GM18498 (cell line): Measurements from ENCODE around the gene AEBP1.

Experiments
- ATAC-seq: cut with Tn5 transposase; IDR thresholded peaks from one replicate; pipeline ENCODE4 v1.9.1; 2021; ENCODE audit warnings: mild to moderate bottlenecking, moderate library complexity; ENCODE audit not compliant: unreplicated experiment

AEBP1 gene

DNA sequence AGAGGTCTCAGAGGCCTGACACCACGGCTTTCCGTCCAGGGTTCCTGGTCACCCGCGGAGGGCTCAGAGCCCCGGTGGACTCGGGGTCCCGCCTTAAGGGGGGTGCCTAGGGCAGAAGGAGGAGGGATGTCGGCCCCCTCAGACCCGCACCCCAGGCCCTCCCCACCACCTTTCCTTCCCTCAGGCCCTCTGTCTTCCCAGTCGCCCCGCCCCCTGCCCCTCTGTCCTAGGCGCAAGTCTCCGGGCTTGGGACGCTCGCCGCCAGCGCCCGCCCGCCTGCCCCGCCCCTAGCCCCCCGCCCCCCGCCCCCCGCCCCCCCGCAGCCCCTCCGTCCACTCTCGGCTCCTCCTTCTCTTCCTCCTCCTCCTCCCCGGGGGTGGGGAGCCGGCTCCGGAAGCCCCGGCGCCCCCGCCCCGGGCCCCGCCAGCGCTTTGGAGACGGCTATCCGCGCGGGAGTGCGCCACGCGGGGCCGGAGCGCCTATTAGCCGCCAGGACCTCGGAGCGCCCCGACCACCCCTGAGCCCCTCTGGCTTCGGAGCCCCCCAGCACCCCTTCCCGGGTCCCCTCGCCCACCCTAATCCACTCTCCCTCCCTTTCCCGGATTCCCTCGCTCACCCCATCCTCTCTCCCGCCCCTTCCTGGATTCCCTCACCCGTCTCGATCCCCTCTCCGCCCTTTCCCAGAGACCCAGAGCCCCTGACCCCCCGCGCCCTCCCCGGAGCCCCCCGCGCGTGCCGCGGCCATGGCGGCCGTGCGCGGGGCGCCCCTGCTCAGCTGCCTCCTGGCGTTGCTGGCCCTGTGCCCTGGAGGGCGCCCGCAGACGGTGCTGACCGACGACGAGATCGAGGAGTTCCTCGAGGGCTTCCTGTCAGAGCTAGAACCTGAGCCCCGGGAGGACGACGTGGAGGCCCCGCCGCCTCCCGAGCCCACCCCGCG, at the start of gene AEBP1:
Gene AEBP1, plus strand, starts transcription at position 423 of the 937 bp plus-strand sequence. Its CDS starts 321 bp downstream, at position 744.
- ATAC-seq: no peak

DNA sequence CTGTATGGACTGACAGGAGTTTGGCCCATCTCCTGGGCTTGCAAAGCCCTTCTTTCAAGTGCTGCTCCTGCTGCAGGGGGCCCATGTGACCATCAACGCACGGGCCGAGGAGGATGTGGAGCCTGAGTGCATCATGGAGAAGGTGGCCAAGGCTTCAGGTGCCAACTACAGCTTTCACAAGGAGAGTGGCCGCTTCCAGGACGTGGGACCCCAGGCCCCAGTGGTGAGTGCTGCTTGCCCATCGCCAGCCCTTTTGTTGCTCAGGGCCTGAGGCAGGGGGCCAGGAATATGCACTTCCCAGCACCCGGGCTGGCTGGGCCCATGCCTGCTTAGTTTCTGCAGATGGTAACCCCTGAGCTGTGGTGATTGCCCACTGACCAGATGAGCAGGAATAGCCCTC, 47.5 kb upstream of the AEBP1 start:
- no peak for ATAC-seq

DNA sequence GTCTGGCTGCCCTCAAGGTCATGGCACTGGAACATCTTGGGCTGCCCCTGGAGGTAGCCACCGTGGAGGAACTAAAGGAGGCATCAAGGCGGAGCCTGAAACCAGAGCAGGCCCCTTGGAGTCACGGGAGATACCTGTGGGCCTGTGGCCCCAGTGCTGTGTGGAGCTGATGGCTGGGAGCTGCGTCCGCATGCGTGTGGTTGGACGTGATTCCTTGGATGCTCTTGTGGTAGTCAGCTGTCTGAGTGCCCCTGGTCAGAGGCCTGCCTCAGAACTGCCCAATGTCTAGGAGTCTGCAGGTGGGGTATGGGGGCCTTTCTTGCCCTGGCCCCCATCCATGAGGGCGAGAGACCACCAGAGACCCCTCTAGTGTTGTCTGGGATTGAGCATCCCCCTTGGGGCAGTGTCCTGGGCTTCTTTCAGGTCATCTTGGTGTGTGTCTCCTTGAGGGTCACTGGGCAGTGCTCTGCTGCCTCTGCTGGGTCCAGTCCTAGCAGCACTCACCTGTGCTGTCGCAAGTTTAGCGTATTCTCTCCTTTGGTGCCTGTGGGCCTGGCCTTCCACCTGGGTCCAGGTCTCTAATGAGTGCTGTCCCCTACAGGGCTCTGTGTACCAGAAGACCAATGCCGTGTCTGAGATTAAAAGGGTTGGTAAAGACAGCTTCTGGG, 46.8 kb upstream of the AEBP1 start:
- ATAC-seq: no peak

DNA sequence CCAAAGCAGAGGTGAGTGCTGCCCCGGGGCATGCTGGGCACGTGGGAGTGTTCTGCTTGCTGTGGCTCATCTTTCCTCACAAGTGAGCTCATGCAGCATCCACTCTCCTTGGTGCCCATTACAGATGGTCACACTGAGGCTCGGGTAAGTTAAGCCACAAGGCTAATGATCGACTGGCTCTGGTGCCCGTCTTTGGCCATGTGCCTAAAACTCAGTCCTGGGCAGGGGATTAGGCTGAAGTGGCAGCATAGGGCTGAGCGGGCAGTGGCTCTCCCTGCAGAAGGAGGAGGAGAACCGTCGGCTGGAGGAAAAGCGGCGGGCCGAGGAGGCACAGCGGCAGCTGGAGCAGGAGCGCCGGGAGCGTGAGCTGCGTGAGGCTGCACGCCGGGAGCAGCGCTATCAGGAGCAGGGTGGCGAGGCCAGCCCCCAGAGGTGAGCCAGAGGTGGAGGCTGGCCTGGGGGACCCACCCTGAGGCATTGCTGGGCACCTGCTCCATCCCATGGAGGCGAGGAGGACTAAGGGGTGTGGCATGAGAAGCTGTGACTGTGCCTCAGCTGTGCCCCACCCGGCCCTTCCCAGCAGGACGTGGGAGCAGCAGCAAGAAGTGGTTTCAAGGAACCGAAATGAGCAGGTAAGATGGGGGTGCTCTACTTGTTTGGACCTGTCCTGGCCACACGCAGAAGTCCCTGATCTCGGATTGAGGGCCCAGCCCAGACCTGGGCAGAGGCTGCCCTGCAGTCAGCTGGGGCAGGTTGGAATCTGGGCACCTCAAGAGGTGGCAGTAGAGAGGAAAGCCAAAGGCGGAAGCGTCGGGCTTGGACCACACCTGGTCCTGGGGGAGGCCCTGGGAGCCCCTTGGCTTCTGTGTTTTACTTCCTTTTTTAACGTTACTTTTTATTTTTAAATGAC, 46.0 kb upstream of the AEBP1 start:
- ATAC-seq: no peak

DNA sequence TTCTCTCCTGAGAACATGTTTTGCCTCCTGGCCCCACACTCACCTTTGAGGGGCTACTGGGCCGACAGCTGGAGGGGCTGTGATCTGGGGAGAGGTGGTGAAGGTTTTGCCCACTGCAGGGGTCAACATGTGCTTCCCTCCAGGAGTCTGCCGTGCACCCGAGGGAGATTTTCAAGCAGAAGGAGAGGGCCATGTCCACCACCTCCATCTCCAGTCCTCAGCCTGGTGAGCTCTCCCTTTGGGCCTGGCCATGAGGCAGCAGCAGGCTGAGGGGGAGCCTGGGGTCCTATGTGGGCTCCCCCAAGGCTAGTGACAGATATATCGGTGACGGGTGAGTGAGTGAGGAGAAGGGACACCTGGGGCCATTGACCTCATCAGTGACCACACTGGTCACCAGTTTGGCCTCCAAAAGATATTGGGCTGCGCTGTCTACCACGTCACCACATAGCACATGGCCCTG, 45.4 kb upstream of the AEBP1 start:
- ATAC-seq: no peak

DNA sequence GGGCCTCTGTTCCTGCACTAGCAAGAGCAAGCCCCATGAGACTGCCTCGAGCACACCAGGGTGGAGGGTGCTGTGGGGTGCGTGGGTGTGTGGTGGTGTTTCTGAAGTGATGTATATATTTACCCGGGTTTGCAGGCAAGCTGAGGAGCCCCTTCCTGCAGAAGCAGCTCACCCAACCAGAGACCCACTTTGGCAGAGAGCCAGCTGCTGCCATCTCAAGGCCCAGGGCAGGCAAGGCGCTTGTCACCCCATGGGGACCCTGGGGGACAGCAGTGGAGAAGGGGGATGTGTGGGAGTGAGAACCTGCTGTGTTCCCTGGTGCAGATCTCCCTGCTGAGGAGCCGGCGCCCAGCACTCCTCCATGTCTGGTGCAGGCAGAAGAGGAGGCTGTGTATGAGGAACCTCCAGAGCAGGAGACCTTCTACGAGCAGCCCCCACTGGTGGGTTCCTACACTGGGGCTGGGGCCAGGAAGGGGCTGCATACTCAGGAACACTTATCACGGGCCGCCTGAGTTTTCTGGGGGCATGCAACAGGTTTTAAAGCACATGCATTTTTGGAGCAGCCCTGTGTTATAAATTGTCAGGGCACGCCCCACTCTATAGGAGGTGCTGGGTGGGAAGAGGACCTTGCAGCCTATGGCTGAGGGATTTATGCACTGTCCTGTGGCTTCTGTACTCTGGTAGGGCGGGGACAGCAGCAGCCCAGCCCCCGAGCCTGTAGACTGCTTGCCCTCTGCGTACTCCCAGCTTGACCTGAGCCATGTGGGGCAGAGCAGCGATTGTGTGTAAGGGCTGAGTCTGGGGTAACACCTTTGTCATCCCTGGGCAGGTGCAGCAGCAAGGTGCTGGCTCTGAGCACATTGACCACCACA, 44.7 kb upstream of the AEBP1 start:
- peak; percentile 66 for ATAC-seq

DNA sequence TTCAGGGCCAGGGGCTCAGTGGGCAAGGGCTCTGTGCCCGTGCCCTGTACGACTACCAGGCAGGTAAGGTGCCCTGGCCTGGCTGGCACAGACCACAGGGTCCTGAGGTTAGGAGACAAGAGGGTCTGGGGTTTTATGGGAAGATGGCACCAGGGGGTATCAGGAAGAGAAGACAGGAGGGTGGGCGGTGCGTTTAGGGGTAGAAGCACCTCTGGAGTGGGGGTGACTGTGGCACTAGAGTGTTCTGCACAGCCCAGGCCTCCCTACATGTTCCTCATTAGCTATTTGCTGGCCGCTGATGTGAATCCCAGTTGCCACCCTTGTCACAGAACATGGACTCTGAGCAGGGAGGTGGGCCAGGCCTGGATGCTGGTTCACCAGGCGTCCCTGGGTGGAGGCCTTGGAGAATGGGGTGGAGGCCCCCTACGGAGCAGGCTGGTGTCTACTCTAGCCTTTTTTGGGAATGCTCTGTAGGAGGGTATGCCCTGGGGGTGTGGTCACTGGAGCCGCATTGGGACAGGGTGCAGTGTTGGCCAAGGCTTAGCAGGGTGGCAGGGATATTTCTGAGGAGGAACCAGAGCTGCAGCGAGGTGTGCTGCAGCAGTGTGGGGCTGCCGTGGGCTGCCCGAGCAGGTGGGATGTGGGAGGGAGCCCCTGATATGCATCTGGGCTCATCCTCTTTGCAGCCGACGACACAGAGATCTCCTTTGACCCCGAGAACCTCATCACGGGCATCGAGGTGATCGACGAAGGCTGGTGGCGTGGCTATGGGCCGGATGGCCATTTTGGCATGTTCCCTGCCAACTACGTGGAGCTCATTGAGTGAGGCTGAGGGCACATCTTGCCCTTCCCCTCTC, 43.8 kb upstream of the AEBP1 start:
- ATAC-seq: no peak

DNA sequence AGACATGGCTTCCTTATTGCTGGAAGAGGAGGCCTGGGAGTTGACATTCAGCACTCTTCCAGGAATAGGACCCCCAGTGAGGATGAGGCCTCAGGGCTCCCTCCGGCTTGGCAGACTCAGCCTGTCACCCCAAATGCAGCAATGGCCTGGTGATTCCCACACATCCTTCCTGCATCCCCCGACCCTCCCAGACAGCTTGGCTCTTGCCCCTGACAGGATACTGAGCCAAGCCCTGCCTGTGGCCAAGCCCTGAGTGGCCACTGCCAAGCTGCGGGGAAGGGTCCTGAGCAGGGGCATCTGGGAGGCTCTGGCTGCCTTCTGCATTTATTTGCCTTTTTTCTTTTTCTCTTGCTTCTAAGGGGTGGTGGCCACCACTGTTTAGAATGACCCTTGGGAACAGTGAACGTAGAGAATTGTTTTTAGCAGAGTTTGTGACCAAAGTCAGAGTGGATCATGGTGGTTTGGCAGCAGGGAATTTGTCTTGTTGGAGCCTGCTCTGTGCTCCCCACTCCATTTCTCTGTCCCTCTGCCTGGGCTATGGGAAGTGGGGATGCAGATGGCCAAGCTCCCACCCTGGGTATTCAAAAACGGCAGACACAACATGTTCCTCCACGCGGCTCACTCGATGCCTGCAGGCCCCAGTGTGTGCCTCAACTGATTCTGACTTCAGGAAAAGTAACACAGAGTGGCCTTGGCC, 43.0 kb upstream of the AEBP1 start:
- ATAC-seq: no peak

DNA sequence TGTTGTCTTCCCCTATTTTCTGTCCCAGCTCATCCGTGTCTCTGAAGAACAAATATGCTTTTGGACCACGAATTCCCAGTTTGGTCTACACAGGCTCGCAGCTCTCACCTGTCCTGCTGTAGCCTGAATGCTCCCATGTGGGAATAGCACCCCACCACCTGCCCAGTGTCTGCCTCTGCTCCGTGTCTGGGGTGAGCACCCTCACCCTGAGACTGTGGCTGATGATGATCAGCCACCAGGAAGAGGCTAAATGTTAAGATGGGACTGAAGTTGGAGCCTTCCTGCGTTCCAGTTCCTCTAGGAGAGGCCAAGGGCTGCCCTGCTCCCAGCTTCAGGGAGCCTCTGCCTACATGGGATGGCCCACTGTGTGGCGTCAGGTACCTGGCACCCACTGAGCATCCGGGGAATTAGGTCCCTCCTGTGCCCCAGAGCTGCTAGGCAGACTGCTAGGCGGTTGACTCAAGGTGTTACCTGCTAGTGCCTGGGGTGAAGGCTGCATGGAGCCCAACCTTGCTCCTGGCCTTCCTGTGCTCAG, 42.4 kb upstream of the AEBP1 start:
- ATAC-seq: no peak

DNA sequence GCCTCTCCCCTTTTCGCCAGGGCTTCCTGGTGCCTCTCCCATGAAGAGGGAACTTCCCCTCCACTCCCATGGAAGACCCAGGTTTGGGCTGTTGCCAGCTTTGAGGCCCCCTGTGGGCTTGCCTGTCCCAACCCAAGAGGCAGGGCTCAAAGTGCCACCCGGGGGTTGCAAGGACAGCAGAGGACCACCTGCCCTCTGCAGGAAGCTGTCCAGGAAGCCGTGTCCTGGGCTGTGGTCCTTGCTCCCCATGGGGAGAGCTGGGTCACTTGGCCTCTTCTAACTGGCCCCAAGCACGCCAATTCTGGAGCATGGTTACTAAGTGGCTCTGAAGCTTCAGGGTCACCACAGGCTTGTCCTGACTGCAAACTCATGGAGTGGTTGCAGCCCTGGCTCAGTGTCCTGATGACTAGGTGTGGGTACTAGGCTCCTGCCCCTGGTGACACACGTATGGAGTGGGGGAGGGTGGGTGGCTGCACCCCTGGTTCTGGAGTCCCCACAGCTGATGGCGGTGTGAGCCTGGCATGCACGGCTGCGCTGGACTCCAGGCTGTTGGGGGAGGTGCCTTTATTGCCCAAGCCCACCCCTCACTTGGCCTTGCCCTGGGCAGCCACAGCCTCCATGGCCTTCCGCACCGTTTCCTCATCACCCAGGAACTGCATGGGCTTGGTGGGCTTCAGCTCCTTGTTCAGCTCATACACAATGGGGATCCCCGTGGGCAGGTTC, 41.8 kb upstream of the AEBP1 start:
- no peak for ATAC-seq

DNA sequence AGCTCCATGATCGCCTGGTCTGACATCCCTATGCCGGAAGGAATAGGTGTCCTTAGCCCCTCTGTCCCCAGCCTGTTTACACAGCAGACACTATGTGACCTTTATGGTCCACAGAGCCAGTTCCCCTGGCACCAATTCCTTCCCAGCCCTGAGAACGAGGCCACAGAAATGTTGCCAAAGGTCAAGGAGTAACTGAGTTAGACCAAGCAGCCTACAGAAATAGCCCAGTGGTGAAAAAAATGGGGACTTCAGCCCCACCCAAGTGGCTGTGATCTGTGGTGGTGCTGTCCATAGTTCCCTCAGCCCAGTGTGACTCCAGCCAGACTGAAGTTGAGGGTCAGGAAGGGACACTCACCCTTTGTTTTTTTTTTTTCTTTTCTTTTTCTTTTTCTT, 41.2 kb upstream of the AEBP1 start:
- ATAC-seq: no peak

DNA sequence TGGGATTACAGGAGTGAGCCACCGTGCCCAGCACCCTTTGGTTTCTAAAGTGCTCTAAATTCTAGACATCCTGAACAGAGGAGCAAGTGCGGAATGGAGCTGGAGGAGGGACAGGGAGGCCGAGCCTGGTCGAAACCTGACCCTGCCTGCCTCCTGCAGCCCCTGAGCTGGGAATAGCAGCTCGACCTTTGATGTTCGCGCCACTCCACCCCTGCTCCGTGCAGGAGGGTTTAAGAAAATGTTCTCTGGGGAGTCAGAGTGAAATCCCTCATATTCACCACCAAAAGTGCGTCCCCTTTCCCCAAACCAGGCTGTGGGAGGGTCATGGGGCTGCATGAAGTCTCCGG, 40.6 kb upstream of the AEBP1 start:
- ATAC-seq: no peak

DNA sequence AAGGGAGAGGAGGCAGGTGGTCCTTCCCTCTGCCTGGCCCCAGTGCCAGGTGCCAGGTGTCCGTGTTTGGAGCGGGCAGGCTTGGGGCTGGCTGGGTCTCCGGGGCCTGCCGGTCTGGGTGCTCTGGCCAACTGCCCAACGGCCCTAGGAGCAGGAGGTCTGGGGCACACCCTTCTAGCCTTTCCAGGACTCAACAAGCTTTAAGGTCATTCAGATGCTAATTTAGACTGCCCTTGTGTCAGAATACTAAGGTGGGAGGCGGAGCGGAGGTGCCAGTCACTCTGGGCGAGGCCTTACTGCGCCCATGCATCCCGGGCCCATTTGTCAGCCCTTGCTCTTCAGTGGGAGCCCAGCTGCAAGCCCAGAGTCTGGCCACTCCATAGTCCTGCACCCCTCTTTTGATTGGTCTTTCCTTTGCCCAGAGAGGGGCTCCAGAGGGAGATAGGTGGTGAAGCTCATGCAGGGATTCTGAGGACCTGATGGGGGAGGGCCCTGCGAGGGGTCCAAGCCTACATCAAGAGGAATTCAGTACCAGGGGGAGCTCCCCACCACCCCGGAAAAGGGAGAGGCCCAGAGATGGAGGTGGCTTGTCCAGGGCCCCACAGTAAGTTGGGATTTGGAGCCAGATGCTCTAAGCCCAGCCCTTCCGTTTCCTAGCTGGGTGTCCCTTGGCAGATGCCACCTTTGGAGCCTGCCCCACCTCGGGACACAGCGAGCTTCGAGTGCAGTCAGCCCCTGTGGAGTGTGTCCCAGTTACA, 40.1 kb upstream of the AEBP1 start:
- ATAC-seq: no peak

DNA sequence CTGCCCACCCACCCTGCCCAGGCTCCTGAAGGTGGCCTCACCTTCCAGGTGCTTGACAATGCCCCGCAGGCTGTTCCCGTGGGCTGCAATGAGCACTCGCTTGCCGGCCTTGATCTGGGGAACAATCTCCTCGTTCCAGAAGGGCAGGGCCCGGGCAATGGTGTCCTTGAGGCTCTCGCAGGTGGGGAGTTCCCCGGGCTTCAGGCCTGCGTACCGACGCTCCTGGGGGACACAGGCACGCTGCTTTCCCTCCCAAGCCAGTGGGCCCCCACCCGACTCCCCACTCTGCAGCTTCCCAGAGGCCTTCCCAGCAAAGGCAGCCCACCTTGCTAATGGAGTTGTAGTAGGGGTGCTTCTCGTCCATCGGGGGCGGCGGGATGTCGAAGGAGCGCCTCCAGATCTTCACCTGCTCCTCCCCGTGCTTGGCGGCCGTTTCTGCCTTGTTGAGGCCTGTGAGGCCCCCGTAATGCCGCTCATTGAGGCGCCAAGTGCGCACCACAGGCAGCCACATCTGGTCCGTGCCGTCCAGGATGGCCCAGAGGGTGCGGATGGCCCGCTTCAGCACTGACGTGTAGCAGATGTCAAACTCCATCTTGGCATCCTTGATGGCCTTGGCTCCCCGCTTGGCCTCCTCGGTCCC, 39.2 kb upstream of the AEBP1 start:
- ATAC-seq: no peak

DNA sequence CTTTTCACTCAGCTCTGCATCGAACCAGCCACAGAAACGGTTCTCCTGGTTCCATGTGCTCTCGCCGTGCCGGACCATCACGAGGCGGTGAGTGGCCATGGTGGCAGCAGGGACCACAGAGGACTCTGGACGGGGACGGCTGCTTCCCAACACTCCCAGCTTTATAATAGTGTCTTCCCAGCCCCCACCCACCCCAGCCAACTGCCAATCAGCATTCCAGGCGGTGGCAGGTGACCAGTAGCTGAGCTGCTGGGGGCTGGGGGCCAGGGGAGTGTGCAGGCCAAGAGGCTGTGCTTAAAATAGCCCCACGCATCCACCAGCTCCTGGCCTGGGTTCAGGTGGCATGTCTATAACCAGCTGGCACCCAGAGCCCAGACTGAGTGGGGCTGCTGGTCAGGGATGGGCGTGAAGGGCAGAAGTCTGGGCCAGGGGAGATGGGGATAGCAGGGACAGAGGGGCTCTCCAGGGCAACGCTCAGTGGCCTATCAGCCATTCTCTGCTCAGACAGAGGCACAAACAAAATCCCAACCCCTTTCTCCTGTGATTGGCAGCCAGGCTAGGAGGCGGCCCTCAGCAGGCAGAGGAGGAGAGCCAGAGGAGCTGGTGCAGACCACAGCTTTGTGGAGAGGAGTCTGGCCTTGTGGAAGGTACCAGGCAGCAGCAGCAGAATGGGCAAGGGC, 38.6 kb upstream of the AEBP1 start, which contains the start of gene PGAM2:
Gene PGAM2, minus strand, starts transcription at position 137 of the 680 bp plus-strand sequence. Its CDS starts 38 bp downstream, at position 99.
- no peak for ATAC-seq

DNA sequence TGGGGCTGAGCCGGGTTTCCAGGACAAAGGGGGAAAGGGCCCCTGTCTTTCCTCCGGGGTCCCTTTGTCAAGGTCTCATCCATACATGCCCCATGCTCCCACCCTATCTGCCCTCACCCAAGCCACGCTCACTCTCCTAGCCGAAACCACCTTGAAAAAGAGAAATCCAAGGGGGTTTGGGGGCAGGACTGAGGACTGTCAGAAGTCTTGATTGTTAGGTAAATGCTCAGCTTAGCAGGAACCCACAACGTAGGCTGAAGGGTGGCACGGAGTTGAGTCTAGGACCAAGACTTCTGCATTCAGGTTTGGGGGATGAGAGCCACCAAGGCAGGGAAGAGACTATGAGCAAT, 38.1 kb upstream of the AEBP1 start:
- ATAC-seq: no peak
